ENCODE data around the gene PRICKLE1.

Gene PRICKLE1

GRCh38 chr12:42484996-42485395, 104.5 kb downstream of the PRICKLE1 start:
- DNase-seq = no peak

- no peak for DNase-seq
Observed at GRCh38 chr12:42483521-42483790, 106.1 kb downstream of the PRICKLE1 start.

- no peak for DNase-seq
Observed at GRCh38 chr12:42482748-42483520, 106.6 kb downstream of the PRICKLE1 start.

GRCh38 chr12:42482041-42482747, 107.4 kb downstream of the PRICKLE1 start:
- DNase-seq = no peak

GRCh38 chr12:42481368-42481767, 108.2 kb downstream of the PRICKLE1 start:
- no peak for DNase-seq

GRCh38 chr12:42477941-42478340, 111.6 kb downstream of the PRICKLE1 start:
- DNase-seq = no peak

- no peak for DNase-seq
Observed at GRCh38 chr12:42475106-42475505, 114.4 kb downstream of the PRICKLE1 start.

GRCh38 chr12:42474391-42474790, 115.2 kb downstream of the PRICKLE1 start:
- DNase-seq = no peak

- no peak for DNase-seq
Observed at GRCh38 chr12:42473561-42473960, 116.0 kb downstream of the PRICKLE1 start.

GRCh38 chr12:42473130-42473529, 116.4 kb downstream of the PRICKLE1 start:
- DNase-seq = no peak

GRCh38 chr12:42472376-42472775, 117.2 kb downstream of the PRICKLE1 start:
- DNase-seq = no peak

GRCh38 chr12:42469355-42470175, 120.0 kb downstream of the PRICKLE1 start:
- no peak for DNase-seq

- no peak for DNase-seq
Observed at GRCh38 chr12:42468921-42469320, 120.6 kb downstream of the PRICKLE1 start.

GRCh38 chr12:42468341-42468821, 121.2 kb downstream of the PRICKLE1 start:
- no peak for DNase-seq

GRCh38 chr12:42463671-42464070, 125.9 kb downstream of the PRICKLE1 start:
- DNase-seq = no peak

- no peak for DNase-seq
Observed at GRCh38 chr12:42462486-42462885, 127.1 kb downstream of the PRICKLE1 start.

- no peak for DNase-seq
Observed at GRCh38 chr12:42459336-42459847, 130.2 kb downstream of the PRICKLE1 start.

GRCh38 chr12:42458575-42458974, 131.0 kb downstream of the PRICKLE1 start:
- DNase-seq = no peak

GRCh38 chr12:42450248-42450647, 139.3 kb downstream of the PRICKLE1 start:
- DNase-seq = no peak

- DNase-seq = no peak
Observed at GRCh38 chr12:42448841-42449240, 140.7 kb downstream of the PRICKLE1 start.

GRCh38 chr12:42447371-42447786, 142.2 kb downstream of the PRICKLE1 start:
- DNase-seq = no peak

GRCh38 chr12:42446761-42447160, 142.8 kb downstream of the PRICKLE1 start:
- no peak for DNase-seq

- DNase-seq = no peak
Observed at GRCh38 chr12:42445891-42446290, 143.7 kb downstream of the PRICKLE1 start.
